Fibroblast of the aortic adventitia (primary cell): ENCODE measurements around the gene SLC4A5. TPM values are rescaled to one million over a fixed set of nuclear protein-coding genes. Genes with fewer than 3 reads are reported as not detected.
A peak's percentile ranks its signal among the peaks of the same experiment; 100 is the strongest.

Source experiments
- DNase-seq: peaks from one replicate; pipeline ENCODE4 v3.0.0-alpha.2; 2010; ENCODE audit warnings: low read depth
- H3K4me3 ChIP-seq: 2 replicates; pipeline ENCODE4 v1.5.1; 2011; ENCODE audit warnings: low read depth, mild to moderate bottlenecking, control low read depth, low read length, moderate library complexity
- CTCF ChIP-seq: IDR thresholded peaks from 2 replicates; pipeline ENCODE4 v1.5.1; 2011; ENCODE audit warnings: mild to moderate bottlenecking, low read length, control low read depth, inconsistent platforms; ENCODE audit not compliant: insufficient read depth
- total RNA-seq: library from RNA; depleted of rRNA; stranded (reverse); fragments of >200 nt; gene quantifications from 2 replicates; pipeline ENCODE4 v1.2.3, GENCODE V29; 2012; ENCODE audit warnings: low replicate concordance

The SLC4A5 gene
- total RNA-seq, 1 donor: 0.45 TPM

GRCh38 chr2:74255660-74256213 lies 87.5 kb downstream of the SLC4A5 start:
- no peak for TF ChIP-seq CTCF
- DNase-seq: no peak
- no peak overlapping the region for H3K4me3 ChIP-seq

- no peak for TF ChIP-seq CTCF
- no peak overlapping the region for H3K4me3 ChIP-seq
- peak; percentile 52 for DNase-seq
These were observed 89.3 kb downstream of the SLC4A5 start for GRCh38 chr2:74253971-74254310.

- no peak for TF ChIP-seq CTCF
- no peak overlapping the region for H3K4me3 ChIP-seq
- peak; percentile 2 for DNase-seq
These were observed 89.8 kb downstream of the SLC4A5 start for GRCh38 chr2:74253306-74253970.

GRCh38 chr2:74252862-74253261 lies 90.4 kb downstream of the SLC4A5 start:
- DNase-seq: no peak
- TF ChIP-seq CTCF: no peak
- no peak overlapping the region for H3K4me3 ChIP-seq

GRCh38 chr2:74252036-74252435 lies 91.2 kb downstream of the SLC4A5 start:
- no peak for DNase-seq
- no peak for TF ChIP-seq CTCF
- H3K4me3 ChIP-seq: no peak overlapping the region

- TF ChIP-seq CTCF: peak; percentile 83
- DNase-seq: peak; percentile 57
- H3K4me3 ChIP-seq: no peak overlapping the region
These were observed 93.0 kb downstream of the SLC4A5 start for GRCh38 chr2:74250189-74250631.
